ENCODE measurements around the gene QSOX2.

QSOX2 gene

DNA sequence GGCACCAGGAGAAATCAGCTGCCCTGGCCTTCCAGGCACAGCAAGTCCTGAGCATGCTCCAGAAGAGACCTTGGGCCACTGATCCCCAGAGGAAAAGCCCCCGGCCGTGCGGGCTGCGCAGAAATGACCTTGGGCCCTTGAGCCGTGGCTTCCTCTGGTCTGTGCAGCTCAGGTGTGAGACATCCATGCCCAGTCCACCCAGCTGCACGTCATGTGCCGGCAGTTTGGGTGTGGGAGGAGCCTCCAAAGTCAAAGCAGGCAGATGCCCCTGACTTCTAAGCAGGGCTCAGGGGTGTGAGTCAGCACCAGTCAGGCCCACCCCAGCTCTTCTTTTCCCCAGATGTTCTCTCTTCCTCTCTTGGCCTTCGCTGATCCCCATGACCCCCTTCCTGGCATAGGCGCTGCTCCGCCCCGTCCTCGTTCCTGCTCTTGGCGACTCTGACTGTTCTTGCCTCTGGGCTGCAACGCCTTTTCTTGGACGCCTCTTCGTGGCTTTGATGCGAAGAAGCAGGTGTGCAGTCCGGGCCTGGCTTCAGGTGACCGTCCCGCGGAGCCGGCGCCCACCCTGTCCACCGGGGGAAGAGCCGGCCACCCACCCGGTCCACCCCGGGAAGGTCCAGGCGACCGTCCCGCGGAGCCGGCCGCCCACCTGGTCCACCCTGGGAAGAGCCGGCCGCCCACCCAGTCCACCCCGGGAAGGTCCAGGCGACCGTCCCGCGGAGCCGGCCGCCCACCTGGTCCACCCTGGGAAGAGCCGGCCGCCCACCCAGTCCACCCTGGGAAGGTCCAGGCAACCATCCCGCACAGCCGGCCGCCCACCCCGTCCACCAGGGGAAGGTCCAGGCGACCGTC, 5.9 kb upstream of the QSOX2 start:
- DNase-seq (ENCODE audit: low read depth), result no peak

- DNase-seq (ENCODE audit: low read depth), result no peak
Measured at GRCh38 chr9:136250676-136251075, 5.1 kb upstream of the QSOX2 start.

DNA sequence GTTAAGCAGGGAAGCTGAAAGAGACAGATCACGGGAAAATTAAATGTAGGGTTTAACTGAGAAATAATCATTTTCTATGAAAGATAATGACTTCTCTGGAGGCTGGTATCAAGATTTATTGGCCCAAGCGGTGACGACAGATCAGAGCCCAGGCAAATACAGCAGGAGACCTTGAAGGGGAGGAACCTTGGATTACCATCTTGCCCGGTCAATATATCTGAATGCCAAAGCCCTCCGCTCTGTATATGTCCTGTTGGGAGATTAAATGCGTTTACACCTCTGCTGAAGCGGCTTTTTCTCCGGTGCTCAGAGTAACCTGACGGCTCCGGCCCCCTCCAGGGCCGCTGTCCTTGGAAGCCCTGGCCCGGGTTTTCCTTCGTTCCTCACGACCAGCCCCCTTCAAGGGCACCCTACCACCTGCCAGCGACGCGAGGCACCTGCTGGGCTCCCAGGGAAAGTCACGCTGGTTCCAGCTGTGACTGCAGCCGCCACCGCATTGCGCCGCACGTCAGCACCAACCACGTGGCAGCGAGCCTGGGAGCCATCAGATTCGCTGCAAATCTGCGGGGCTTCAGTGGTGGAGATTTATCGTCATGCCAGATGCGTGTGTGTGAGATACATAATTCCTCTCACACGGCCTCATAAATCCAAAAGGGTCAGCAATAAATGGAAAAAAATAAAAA, 4.4 kb upstream of the QSOX2 start:
- no peak for DNase-seq (ENCODE audit: low read depth)

GRCh38 chr9:136248951-136249876, 3.6 kb upstream of the QSOX2 start:
- DNase-seq (ENCODE audit: low read depth), result no peak

- DNase-seq (ENCODE audit: low read depth), result no peak
Measured at GRCh38 chr9:136247947-136248637, 2.5 kb upstream of the QSOX2 start.

DNA sequence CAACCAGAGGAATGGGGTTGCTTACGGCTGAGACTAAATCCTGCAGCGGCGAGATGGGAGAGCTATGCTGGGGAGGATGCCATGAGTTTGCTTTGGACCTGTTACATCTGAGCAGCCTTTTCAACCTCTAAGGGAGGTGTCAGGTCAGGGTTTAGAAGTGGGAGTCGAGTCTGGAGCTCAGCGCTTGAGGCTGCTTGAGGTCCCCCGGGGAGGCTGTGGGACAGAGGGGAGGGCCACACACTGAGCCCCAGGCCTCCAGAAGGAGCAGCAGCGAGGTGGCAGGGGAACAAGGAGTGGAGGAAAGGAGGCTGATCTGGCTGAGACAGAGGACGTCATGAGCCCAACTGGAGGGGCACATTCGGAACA, 1.9 kb upstream of the QSOX2 start:
- no peak for DNase-seq (ENCODE audit: low read depth)

GRCh38 chr9:136246849-136247550, 1.4 kb upstream of the QSOX2 start:
- no peak for DNase-seq (ENCODE audit: low read depth)

- no peak for DNase-seq (ENCODE audit: low read depth)
Measured at GRCh38 chr9:136244969-136245218, 718 bp downstream of the QSOX2 start.

- DNase-seq (ENCODE audit: low read depth), result peak; percentile 21
Measured at GRCh38 chr9:136244122-136244968, 1.3 kb downstream of the QSOX2 start.

GRCh38 chr9:136243631-136244030, 2.0 kb downstream of the QSOX2 start:
- no peak for DNase-seq (ENCODE audit: low read depth)

DNA sequence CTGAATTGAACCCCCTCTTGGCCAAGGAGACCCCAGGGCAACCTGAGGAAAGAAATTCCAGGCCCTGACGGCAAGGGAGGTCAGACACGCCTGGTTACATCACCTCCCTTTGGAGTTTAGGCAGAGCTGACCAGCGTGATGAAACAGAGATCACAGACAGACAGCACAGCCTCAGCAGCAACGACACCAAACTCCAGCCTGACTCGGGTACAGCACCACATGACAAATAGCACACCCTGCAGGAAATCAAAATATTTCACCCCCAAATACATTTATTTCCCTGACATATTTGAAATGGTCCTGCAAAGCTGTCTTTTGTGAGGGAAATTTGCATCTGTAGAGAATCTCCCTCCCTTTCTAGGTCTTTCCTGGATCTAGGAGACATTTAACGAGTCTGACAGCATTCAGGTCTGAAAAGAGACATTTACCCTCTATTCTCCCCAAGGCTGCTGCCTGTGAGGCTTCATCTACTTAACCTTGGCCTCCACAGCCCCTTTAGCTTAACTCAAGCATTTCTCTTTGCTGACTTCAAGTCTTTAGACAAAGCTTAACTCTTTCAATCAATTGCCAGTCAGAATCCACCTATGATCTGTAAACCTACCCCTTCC, 2.6 kb downstream of the QSOX2 start:
- no peak for DNase-seq (ENCODE audit: low read depth)

DNA sequence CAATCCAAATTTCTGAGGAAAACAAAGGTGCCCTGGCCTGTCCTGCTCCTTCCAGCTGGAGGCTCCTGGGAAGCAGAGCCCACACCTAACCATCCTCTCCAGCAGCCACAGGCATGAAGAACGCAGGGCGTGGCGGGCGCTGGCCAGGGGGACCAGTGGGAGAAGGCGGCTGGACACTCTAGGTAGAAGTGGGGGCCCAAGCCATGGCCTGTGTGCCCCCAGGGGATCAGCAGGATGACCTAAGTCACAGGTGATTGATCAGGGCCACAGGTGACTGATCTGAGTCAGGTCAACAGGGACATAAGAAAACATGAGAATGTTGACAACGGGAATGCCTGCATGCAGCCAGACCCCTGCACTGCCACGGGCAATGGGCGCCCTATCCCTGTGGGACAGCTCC, 3.4 kb downstream of the QSOX2 start:
- DNase-seq (ENCODE audit: low read depth), result no peak

DNA sequence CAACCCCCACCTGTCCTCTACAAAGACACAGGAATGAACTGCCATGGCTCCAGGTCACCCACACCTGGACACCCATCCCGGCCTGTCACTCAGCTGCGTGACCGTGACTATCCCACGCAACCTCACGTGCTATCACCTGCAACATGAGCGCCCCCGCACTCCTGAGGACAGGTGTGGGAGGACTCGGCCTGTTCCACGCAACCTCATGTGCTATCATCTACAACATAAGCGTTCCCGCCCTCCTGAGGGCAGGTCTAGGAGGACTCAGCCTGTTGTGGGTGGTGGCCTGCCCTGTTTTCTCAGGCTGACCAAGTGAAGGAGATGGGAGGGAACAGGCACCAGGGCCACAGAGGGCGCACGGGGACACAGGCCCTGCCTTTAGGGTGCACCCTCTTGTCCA, 4.1 kb downstream of the QSOX2 start:
- DNase-seq (ENCODE audit: low read depth), result no peak

DNA sequence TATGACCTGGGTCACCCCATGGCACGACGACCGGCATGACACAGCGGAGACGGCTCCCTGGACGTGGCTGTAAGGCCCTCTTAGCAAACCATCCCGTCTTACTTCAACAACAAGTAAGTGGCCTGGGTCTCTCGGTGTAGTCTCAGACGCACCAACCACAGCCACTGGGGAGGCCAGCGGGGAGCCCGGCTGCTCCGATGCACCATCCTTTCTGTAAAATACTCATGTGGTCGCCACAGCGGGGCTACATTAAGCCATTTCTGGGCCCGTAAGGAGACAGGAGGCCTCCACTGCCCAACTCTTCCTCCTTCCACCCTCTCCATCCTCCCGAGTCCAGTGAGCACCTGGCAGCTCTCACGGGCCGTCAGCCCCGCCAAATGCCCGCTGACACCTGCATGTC, 4.7 kb downstream of the QSOX2 start:
- no peak for DNase-seq (ENCODE audit: low read depth)

- DNase-seq (ENCODE audit: low read depth), result no peak
Measured at GRCh38 chr9:136239983-136240330, 5.7 kb downstream of the QSOX2 start.

- DNase-seq (ENCODE audit: low read depth), result no peak
Measured at GRCh38 chr9:136239135-136239982, 6.3 kb downstream of the QSOX2 start.

GRCh38 chr9:136238342-136238732, 7.3 kb downstream of the QSOX2 start:
- DNase-seq (ENCODE audit: low read depth), result no peak

GRCh38 chr9:136237486-136238341, 7.9 kb downstream of the QSOX2 start:
- no peak for DNase-seq (ENCODE audit: low read depth)

All from ELR (cell line).